GM19099 (cell line): ENCODE data around the gene DYNLRB1.

Experiments used
- POLR2A ChIP-seq: IDR thresholded peaks from 3 replicates; pipeline ENCODE4 v1.6.1; 2011; ENCODE audit warnings: low read depth; ENCODE audit not compliant: insufficient read length; ENCODE audit errors: extremely low read depth

Gene DYNLRB1

DNA sequence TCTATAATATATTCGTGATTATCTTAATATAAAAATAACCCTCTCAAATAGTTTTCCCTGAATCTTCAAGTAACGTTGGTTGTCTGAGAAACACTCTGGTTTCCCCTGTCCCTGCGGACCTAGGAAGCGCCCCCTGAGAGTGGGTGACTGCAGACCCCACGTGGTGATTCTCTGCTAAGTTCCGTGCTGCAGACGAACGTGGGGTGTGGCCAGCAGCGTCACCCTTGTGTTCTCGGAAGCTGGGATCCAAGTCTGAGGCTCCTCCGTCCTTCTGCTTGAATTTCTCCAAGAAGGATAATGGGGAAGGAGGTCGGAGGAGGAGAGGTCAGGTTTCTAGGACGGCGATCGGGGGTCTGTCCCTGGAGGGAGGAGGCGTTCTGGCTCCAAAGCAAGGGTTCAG lies 25.7 kb downstream of the DYNLRB1 start:
- TF ChIP-seq POLR2A, result no peak

DNA sequence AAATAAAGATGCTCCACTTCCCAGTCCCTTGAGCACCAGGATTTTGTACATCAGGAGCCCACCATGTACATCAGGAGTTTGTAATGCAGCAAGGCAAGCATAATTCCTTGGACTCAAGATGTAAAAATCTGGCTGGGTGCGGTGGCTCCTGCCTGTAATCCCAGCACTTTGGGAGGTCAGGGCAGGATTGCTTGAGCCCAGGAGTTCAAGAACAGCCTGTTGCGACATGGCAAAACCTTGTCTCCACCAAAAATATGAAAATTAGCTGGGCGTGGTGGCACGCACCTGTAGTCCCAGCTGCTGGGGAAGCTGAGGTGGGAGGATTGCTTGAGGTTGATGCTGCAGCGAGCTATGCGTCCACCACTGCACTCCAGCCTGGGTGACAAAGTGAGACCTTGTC lies 26.2 kb downstream of the DYNLRB1 start:
- peak; percentile 9 for TF ChIP-seq POLR2A

DNA sequence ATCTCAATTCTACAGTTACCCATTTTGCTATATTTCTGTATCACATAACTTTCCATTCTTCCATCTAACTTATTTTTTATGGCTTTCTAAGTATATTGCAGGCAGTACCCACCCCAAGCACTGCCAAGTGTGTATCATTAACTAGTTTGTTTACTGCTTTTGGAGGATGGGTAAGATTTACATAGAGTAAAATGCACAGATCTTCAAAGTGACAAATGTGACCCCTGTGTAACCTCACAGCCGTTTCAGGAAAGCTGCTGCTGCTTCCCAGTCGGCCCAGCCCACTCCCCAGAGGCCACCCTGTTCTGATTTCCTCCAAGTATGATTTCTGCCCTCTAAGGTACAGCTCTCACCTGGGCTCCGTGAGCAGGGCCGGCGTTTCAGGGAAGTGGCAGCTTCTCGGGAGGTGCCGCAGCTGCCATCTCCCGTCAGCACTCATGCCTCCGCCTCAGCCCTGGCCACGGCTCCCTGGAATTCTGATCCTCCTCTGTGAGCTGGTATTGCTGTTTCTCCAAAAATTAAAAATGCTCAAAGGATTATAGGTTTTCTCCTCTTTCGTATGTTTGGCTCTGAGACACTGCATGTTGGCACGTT lies 27.3 kb downstream of the DYNLRB1 start:
- no peak for TF ChIP-seq POLR2A

DNA sequence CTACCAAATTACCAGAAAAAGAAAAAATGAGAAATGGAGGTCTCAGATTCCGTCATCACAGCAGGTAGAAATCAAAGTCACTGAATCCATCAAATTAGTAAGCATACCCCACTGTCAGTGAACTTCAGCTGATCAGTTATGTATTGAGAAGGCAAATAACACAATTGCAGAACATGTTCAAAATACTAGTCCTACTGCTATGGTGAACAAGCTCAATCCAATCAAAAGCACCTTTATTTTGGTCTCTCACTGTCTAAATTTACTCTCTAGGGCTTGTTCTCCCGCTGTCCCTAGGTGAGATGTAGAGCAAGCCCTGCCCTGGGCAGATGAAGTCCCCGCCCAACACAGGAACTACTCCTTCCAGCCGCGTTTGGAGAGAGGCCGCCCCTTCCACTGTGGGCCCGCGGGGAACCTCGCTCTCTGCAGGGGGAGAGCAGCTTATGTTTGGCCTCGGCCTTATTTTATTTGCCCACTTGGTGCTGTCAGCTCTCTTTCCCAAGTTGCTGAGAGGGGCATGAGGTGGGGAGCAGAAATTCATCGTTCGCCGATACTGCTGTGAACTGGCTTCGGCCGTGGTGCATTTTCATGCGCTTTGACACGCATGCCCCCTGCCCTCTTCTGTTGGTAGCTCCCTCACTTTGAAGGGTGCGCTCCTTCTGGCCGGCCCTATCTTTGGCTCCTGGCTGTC lies 28.0 kb downstream of the DYNLRB1 start:
- no peak for TF ChIP-seq POLR2A

DNA sequence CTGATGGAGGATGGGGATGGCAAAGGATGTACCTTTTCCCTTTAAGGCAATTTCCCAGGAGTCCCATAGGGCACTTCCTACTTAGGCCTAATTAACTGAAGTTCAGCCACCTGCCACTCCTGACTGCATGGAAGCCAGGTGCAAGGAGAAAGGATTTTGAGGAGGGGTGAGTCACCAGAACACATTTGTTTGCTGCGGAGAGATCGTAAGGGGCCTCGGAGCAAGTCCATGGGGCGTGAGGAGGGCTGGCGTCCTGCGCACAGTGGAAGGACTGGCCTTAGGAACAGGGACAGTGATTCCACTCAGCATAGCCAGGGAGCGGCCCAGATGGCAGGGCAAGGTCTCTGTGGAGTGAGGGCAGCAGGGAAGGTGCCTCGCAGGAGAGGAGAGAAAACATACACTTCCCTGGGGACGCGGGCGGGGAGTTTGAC lies 30.5 kb downstream of the DYNLRB1 start:
- TF ChIP-seq POLR2A, result no peak

DNA sequence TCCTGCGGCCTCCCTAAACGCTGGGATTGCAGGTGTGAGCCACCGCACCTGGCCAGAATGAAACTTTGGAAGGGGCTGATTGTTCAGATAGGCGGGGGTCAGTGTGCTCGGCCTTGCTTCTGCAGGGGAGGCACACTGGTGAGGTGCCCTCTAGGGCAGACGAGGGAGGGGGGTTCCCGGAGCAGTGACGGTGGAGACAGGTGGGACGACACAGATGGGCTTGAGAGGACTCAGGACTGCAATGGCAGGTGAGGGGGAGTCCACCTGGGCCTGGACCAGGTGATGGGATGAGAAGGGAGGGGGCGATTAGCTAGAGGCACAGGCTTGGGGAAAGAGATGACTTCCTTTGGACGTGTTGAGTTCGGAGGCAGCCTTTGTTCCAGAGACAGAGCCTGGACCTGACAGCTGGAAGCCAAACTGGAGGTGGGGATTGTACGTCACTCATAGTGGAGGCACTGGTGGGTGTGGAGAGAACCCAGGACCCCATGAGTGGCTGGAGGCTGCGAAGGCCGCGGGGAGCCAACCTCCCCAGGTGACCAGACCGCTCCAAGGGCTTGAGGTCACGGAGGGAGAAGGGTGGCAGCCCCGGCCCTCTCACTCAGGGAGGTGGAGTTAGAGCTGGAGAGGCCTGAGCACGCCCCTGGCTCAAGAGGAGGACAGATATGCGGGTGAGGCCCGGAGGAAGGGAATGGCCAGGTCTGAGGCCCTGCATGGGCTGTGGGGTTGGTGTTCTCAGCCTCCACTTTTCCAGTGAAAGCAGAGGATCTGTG lies 31.8 kb downstream of the DYNLRB1 start:
- TF ChIP-seq POLR2A, result no peak

DNA sequence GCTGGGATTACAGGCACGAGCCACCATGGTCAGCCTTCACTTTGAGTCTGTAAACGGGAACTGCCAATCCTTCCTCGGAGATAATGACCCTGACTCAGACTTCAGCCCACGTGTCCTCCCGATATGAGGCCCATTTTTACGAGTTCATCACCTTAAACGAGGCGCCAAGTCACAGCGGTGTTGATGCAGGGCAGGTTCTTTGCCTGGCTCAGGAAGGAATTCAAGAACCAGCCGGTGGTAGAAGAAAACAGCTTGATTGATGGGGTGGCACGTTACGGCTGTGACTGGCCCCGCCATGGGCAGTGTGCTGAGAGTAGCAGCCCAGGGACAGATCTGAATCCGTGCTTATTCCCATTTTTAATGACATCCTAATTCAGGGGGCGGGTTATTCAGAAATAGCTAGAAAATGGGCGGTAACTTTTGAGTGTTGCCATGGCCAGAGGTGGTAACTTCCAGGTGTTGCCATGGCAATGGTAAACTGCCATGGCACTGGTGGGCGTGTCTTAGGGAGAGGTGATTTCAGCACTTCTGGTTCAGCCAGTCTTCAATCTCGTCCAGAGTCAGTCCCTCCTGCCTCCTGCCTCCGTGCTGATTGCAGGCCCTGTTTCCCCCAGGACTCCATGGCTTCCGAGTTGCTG lies 33.2 kb downstream of the DYNLRB1 start:
- no peak for TF ChIP-seq POLR2A

DNA sequence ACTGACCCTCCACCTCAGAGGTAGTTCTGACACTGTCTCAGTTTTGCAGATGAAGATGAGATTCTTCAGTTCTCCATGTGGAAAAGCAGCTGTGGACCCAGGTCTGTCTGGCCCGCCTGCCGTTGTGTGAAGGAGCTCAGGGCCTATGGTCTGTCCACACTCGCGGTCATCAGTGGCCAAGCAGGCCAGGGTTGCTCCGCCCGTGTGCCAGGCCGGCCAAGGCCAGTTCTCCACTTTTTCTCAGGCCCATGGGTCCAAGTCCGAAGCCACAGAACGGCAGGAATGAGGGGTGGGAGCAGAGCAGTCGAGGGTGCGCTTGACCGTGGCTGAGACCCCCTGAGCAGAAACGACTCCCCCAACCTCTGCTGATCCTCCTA lies 33.7 kb downstream of the DYNLRB1 start:
- TF ChIP-seq POLR2A, result no peak

DNA sequence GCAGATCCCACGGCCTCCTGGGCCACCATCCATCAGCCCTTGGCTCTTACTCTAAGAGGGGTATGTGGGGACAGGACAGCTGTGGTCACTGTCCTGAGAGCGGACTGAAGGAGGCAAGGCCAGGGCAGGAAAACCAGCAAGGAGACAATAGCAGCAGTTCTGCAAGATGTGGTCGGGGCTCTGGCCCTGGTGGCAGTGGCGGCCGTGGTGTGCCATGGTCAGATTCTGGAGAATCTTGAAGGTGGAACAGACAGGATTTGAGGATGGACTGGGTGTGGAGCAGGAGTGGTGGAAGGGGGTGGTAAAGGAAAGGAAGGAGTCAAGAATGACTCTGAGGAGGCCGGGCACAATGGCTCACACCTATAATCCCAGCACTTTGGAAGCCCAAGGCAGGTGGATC lies 36.3 kb downstream of the DYNLRB1 start:
- no peak for TF ChIP-seq POLR2A

DNA sequence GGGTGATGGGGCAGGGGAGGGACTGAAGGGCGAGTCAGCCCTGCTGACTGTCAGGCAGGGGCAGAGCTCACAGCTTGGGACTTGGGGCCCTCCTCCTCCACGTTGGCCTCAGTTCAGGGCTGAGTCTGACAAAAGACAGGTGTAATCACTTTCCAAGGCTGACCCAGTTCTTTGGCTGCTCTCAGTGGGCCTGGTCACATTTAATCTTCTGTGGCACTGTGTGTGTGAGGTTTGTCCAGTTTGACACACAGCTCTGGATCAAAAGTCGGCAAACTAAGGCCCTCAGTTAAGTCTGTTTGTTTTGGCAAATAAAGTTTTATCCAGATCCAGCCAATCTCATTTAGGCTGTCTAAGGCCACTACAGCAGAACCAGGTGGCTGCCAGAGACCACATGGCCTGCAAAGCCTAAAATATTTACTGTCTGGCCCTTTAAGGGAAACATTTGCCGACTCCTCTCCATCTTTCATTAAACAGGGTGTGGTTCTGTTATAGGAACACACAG lies 37.2 kb downstream of the DYNLRB1 start:
- no peak for TF ChIP-seq POLR2A

DNA sequence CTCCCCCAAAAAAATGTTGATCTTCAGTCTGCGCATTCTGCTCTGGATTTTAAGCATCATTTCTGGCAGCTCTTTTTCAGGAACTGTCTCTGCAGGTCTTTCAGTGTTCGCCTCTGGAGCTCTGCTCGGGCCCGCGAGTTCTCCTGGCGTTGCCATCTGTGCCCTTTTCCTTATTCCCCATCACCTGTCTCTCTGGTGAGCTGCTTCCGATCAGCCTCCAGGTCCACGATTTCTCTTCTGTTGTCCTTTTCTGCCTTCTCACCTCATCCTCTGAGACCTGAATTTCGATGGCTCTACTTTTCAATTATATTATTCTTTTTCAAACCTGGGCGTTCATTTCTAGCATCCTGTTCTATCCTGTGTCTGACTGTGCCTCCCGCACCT lies 41.7 kb downstream of the DYNLRB1 start:
- TF ChIP-seq POLR2A, result no peak

DNA sequence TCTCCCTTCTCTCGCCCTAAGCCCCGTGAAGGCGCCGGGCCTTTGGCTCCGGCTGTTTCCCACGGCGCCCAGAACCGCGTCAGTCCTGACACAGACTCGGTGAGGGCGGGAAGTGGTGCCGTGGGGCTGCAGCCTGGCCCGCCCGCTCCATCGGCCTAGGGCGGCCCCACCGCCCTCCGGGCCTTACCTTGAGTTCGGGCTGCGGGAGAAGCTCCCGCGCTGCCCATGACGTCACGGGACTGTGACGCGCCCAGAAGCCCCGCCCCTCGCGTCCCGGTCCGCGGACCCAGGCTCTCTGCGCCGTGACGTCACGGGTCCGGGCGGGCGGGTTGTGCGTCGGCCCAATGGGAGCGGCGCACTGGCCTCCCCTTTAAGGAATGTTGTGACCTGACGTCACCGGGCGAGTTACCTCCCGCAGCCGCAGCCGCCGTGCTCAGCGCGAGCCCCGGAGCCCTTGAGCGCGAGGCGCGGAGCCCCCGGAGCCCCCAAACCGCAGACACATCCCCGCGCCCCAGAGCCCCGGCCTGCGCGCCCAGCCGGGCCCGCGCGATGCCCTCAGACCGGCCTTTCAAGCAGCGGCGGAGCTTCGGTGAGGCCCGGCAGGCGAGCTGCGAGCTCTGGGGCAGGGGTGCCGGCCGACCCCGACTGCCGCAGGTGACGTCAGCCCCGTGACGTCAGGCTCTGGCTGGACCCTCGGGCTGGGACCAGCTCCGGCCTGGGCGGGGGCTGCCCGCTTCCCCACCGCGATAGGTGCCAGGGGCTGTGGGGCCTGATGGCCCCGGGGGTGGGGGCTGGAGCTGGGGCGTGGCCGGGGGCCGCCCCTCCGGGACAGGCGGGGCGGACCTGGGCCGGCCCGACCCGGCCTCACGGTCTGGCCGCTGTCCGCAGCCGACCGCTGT lies 42.3 kb downstream of the DYNLRB1 start, which contains the start of gene MAP1LC3A:
Gene MAP1LC3A, plus strand, starts transcription at position 399 of the 899 bp plus-strand sequence. Its CDS starts 151 bp downstream, at position 550.
- TF ChIP-seq POLR2A, result peak; percentile 41

DNA sequence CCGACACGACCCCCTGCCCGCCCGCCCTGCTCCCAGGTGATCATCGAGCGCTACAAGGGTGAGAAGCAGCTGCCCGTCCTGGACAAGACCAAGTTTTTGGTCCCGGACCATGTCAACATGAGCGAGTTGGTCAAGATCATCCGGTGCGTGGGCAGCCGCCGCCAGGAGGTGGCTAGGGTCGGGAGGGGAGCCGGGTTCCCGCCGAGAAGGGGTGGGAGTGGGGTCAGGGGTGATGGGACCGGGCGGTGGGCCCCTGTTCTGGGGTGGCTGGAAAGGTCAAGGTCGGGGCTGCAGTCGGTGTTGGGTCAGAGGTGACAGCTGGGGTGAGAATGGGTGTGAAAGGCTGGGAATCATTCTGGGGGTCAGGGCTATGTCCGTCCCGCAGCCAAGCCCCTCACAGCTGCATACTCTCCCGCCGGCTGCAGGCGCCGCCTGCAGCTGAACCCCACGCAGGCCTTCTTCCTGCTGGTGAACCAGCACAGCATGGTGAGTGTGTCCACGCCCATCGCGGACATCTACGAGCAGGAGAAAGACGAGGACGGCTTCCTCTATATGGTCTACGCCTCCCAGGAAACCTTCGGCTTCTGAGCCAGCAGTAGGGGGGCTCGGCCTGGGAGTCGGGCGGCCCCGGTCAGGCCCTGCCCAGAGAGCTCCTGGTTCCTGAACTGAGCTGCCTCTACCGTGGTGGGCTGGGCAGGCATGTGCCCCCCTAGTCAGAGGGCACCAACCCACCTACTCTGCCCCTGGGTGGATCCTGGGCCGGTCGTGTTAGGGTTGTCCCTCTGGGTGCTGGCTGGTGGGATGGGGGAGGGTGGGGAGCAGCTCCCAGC lies 43.3 kb downstream of the DYNLRB1 start:
- TF ChIP-seq POLR2A, result no peak
